NOMO-1 treated with dmso at 0.1 percent for 144 hours (cell line): Measurements from ENCODE around the gene MED27.
A peak's percentile ranks its signal among the peaks of the same experiment; 100 is the strongest.

Experiments used
- DNase-seq: peaks from one replicate; lab custom pipeline; 2025; ENCODE audit not compliant: unreplicated experiment; lab: John Stamatoyannopoulos, UW

The MED27 gene

DNA sequence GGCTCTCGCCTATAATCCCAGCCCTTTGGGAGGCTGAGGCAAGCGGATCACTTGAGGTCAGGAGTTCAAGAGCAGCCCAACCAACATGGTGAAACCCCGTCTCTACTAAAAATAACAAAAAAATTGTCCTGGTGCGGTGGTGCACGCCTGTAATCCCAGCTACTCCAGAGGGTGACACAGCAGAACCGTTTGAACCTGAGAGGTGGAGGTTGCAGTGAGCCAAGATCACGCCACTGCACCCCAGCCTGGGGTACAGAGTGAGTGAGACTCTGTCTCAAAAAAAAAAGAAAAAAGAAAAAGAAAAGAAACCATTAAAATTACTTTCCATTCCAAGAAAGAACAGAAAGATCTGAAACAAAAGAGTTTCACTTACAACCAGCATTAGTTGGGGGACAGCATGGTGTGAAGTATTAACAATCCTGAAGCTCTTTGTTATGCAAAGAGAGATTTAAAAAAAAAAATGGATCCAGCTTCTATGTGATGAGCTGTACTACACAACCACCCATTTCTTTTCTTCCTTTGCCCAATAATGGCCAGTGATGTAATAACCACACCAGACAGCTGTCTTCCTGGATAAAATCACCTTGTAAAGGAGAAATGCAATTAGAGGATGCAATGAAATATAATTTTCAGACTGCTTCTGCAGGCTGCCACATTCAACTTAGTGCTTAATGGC, 76.9 kb downstream of the MED27 start:
- DNase-seq = no peak

DNA sequence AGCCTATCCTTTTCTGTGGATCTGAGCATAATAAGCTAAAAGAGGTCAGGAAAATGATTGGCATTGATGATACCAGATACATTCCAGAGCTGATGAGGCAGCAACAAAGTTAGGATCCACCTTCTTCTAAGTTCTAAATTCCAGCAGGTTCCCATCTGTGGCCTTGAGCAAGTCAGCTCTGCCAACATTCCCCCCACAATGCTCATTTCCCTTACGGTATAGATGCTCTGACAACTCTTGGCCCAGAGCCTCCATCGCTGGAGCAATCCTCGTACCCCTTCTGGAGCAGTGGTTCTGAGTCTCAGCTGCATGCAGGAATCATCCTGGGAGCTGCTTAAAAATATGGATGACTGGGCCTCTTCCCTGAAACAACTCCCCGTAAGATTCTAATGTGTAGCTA, 78.1 kb downstream of the MED27 start:
- DNase-seq = no peak

DNA sequence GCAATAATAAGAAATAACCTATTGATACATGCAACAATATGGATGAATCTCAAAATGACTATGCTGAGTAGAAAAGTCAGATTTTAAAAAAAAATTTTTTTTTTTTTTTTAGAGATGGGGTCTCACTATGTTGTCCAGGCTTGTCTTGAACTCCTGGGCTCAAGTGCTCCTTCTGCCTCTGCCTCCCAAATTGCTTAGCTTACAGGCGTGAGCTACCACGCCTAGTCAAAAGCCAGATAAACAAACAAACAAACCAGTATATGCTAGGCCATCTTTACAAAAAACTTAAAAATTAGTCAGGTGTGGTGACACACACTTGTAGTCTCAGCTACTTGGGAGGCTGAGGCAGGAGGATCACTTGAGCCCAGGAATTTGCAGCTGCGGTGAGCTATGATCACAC, 79.0 kb downstream of the MED27 start:
- no peak for DNase-seq

DNA sequence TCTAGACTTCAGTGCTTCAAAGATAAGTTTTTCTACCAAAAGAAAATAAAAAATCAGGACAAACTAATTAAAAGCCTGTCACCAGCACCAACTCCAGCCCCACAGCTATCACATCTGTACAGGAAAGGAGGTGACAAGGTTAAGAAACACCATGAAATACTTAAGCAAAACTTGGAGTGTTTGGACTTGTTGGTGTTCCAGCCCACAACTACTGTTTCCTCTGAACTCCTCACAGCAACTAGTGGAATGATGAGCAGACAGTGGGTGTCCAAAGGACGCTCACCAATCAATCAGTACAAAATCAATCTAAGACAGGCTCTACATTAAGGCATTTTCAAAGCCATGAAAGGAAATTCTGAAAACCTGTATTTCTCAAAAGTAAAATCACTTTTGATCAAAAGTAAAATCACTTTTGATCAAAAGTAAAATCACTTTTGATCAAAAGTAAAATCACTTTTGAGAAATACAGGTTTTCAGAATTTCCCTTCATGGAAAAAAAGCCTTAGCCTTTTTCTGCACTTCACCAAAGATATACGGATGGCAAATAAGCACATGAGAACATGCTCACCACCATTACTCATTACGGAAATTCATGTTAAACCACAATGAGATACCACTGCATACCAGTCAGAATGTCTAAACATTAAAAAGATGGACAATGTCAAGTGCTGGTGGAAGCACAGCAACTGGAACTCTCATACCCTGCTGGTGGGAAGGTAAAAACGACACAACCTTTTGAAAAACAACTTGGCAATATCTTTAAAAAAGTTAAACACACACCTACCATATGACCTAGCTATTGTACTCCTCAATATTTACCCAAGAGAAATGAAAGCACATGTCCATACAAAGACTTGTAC, 79.7 kb downstream of the MED27 start:
- DNase-seq = no peak

DNA sequence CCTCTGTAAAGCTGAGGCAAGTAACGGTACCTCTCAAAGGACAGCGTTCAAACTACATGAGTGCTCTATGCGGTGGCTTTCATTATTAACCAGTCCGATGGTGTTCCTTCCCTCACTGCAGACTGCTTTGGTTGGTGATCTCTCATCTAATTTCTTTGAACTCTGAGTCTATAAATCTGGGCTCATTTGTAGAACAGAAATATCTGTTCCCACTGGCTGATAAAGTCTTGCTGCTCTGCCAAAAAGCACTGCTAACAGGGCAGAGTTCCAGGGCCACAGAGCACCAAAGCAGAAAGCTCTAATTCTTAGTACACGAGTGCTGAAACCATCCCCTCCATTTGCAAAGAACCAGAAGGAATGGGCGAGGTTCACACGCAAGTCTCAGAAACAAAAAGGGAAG, 81.9 kb downstream of the MED27 start:
- DNase-seq = no peak

DNA sequence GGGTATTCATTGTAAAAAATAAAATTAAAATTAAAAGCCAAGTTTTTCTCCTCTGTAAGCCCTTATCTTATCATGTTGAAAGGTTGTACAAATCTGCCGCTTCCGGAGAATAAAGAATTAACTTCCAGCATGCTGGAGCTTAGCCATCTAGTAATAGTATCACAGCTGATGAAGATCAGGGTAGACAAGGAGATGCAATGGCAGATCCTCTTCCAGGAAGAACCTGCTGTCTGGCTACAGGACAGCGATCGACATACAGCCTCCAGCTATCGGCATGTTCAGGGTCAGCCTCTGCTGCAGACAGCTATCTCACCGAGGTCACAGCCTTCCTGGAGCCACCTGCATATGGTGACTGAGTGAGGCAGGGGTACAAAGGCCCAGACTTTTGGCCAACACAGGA, 82.6 kb downstream of the MED27 start:
- no peak for DNase-seq

DNA sequence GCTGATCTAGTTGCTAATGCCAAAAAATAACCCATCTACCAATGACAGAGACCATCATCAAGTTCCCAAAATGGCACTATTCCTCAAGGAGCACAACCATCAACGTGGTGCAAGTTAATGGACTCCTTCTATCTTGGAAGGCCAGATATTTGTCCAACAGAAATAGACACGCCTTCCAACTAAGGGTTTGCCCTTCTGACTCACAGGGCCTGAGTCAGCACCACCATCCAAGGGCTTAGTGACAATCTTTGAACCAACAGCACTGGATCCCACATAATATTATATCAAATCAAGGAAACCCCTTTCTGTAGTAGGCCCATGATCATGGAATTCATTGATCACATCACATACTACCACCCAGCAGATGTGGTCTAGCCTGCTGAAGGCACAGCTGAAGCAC, 84.3 kb downstream of the MED27 start:
- DNase-seq = no peak

DNA sequence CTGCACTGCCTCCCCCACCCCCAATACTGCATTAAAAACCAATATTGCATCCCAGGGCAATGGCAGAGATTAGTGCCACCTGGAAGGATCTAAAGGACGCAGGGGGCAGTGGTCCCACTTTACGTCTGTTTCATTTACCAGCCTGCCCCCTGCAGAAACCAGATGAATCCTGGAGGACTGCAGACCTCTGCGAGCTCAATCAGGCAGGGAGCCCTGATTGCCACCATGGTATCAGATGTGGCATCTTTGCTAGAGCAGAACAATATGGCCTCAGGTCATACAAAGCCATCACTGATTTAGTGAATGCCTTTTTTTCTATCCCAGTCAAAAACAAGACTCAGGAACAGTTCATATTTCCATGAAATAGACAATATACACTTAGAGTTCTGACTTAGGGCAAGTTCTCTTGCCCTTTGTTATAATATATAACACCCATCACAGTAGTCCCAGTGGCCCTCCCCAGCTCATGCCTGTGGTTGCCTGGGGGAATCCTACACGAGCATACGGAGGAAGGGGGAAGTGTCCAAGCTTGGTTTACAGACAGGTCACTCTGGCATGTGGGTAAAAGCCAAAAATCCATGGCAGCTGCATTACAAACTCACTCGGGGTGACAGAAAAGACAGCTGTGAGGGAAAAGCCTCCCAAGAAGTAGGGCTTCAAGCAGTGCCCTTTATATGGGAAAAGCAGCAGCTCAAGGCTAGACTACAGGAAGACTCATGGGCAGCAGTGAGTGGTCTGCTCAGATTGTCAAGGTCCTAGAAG, 85.1 kb downstream of the MED27 start:
- DNase-seq = no peak

DNA sequence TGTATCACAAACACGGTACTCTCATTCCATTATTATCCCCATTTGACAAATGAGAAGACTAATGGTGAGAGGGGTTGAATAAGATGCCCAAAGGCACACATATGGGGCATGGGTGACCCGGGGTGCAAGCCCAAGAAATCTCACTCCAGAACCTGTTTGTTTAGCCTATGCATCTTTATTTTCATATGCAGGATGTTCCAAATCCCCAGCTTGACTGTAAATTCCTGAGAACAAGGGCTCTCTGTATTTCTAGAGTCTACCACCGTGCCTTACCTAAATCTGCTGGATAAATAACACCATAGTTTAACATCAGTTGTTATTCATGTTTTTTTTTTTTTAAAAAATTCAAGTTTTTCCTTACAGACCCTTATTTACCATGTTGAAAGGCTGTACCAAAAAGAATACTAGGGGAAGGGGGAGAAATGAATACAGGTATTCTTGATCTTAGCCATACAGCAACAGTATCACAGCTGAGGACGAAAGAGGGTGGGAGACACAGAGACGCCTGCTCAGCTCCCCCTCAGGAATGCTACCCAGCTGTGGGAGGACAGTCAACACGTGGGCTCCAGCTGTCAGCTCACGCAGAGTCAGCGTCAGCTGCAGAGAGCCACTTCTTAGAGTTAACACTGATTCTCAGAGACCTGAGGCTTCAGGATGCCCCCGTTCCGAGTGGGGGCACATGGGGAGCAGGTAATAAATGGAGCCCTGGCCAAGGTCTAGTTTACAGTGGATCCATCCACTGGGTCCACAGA, 86.6 kb downstream of the MED27 start:
- no peak for DNase-seq

DNA sequence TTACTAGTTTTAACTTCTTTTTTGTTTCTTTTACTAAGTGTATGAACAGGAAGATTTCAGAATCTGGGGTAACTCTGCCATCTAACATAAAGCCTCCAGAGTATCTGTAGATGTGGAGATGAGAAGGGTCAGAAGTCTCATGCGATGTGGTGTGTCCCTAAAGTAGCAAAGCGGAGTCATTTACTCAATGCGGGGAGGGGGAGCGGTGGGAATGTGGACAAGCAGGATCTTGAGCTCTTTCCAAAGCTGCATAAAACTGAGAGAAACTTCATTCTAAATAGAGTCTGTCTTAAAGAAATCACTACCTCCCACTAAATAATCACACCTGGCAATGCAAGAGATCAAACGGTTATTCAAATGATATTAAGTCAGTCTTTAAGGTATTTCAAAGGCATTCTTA, 92.4 kb downstream of the MED27 start:
- DNase-seq = no peak

DNA sequence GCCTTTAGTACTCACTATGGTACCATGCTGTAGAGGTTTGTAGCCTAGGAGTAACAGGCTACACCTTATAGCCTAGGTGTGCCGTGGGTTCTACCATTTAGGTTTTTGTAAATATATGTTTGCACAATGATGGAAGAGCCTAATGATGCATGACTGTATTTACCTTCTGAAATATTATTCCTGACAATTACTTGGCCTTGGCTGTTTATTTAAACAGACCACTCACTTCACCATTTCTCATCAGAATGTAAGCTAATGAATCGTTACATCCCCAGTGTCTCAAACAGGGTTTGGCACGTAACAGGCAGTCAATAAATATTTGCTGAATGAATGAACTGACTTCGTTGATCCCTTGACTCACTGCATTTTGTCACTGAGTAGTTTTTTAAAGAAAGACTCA, 93.1 kb downstream of the MED27 start:
- no peak for DNase-seq

DNA sequence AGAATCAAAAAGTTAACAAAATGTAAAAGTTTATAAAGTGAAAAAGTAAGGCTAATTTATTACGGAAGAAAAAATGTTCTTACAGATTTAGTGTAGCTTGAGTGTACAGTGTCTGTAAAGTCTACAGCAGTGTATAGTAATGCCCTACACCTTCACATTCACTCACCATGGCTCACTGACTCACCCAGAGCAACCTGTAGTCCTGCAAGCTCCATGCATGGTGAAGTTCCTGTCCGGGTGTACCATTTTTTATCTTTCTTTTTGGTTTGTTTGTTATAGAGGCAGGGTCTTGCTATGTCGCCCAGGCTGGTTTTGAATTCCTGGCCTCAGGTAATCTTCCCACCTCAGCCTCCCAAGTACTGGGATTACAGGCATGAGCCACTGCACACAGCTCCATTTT, 93.6 kb downstream of the MED27 start:
- no peak for DNase-seq

DNA sequence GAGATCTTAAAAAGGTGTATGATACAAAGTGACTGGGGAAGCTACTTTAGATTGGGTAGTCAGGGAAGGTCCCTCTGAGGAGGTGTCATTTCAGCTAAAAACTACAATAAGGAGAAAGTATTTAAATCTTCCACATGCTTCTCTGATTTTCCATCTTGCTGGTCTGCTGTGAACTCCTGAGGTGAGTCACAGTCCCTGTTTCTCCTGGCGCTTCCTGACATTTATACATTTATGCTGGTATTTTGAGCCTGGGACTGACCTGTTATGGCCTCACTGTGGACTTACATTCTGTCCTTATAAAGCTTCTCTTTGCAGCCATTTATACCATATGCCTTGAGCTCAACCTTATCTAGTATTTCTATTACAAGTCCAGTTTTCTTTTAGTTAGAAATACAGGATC, 95.1 kb downstream of the MED27 start:
- DNase-seq = no peak

DNA sequence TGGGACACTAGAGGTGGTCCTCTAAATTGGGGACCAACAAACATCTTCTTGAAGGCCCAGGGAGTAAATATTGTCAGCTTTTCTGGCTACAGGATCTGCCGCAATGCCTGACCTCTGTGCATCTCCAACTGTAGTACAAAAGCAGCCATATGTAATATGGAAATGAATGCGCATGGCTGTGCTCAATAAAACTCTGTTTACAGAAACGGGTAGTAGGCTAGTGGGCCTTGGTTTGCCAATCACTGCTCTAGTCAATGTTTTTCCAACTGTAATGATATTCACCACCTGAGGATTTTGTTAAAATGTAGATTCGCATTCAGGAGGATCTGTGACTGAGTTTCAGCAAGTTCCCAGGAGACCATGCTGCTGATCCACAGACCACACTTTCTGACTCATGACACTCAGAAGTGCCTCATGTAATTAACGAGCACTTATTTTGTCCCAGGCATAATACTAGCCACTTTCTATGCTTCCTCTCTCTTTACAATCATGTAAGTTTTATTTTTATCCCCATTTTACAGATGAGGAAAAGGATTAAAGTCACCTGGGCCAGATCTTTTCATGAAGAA, 96.9 kb downstream of the MED27 start:
- no peak for DNase-seq

DNA sequence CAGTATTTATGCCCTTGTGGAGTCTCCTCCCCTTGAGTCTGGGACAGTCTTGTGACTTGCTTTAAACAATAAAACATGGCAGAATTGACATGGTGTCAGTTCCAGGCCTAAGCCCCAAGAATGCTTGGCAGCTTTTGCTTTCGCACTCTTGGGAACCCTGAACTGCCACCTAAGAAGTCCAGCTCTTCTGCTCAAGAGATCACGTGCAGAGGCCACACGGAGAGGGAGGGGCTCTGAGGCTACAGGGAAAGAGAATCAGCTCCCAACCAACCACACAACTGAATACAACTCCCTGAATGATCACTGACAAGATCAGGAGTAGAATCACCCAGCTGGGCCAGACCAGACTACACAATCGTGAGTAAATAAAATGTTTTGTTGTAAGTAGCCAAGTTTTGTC, 97.6 kb downstream of the MED27 start:
- DNase-seq = no peak

DNA sequence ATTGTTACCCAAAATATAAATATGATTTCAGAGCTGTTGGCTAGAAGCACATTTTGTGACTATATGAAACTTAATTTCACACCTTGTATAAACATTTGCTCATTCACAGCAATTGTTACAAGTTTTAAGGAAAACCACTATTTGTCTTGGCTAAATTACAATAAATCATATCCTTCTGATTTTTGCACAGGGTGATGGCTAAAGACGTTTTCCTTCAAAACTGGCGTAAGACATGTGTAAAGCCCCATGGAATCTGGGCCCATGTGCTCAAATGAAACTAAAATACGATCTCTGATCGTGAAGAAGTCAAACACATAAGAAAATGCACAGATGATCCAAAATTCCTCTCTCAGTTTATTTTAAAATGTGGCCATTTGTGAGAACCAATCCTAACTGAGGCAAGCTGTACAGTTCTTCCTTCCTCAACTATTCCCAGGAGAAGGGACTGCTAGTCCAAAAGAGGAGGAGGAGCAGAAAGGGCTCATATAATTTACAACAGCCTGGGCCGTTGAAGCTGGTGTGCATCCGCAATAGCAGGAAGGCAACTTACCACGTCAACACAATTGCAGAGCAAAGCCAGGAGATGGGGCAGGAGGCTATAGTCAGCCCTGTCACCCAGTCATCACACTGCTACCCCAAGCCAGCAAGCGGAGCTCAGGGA, 98.4 kb downstream of the MED27 start:
- DNase-seq = no peak

DNA sequence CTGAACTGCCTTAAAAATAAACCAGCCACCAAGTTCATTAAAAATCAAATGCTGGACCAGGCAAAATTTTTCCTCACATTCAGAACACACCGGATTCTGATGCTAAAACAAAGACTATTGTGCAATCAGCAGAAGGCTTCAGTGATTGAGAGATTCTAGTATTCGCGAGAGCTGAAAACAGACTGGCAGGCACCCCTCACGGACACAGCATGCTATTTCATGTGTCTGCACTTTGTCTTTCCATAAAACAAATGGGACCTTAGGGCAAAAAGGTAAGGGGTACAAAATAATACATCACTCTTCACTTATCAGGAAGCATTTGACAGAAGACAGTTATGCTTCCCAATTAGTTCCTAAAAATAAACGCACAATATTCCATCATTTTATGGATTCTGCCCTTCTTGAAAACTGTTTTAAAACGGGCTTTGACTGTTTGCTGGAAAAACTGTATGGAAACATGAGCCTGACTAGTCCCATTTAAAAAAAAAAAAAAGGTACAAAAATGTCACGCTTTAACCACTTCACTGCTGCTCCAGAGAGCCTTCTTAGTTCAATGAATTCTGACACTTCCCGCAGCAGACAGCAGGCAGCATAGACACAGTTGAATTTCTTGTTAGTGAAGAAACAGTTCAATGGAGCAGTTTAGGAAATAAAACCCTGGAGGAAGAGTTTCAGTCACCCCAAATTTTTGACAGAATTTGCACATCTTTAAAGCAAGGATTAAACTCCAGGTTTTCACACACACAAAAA, 99.2 kb downstream of the MED27 start:
- no peak for DNase-seq

DNA sequence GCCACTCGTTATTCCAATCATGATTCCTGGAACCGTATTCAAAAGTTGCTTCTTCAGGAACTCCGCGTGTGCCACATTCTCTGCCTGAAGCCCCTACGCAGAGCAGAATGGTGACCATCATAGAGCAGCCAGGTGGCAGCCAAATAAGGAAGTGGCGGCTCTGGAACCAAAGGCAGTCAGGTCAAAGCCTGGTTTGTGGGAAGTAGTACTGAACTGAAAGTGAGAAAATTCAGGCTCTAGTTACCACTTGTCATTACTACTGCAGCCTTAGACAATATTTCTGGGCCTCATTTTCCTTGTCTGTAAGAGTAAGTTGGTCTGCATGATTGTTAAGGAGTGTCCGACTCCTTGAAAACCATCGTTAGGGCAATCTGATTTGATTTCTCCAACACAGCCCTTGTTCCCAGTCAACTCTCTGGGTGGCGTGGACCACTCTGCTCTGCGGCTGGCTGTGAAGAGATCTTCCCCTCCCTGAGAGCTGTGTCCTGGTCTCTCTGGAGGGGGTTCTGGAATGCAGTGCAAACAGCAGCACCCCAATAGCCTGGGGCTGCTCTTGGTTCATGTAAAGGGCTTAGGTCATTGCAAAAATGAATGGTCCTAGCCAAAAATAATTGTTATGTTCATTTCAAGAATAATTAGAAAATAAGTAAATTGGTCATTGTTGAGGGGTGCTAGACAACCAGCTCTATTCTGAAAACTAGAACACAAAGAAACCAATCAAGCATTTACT, 102.4 kb downstream of the MED27 start:
- DNase-seq = peak; percentile 47
